HepG2 (cell line): ENCODE measurements around the gene MIDN. TPM values are rescaled to one million over a fixed set of nuclear protein-coding genes. Genes with fewer than 3 reads are reported as not detected.
A peak's percentile ranks its signal among the peaks of the same experiment; 100 is the strongest.

Source experiments
- ATF1 ChIP-seq: IDR thresholded peaks from 2 replicates; pipeline ENCODE4 v1.6.1; 2016; ENCODE audit warnings: mild to moderate bottlenecking, control low read depth
- BRD4 ChIP-seq: sonication (generic); formaldehyde crosslinking; IDR thresholded peaks from 2 replicates; pipeline ENCODE4 v1.4.0; 2020; ENCODE audit warnings: missing genetic modification reagents
- CCDC6 ChIP-seq: sonication (generic); formaldehyde crosslinking; IDR thresholded peaks from 2 replicates; pipeline ENCODE4 v1.8.1; 2022; ENCODE audit warnings: mild to moderate bottlenecking, missing genetic modification reagents, moderate library complexity
- CHCHD3 ChIP-seq: sonication (generic); formaldehyde crosslinking; IDR thresholded peaks from 2 replicates; pipeline ENCODE4 v1.8.0; 2022; ENCODE audit warnings: mild to moderate bottlenecking, missing genetic modification reagents, moderate library complexity
- ESRRA ChIP-seq: sonication (generic); formaldehyde crosslinking; IDR thresholded peaks from 2 replicates; pipeline ENCODE4 v1.5.1; 2020; ENCODE audit warnings: mild to moderate bottlenecking, low read depth, missing genetic modification reagents
- GATAD2A ChIP-seq: IDR thresholded peaks from 2 replicates; pipeline ENCODE4 v1.6.1; 2016
- GLMP ChIP-seq: sonication (generic); formaldehyde crosslinking; IDR thresholded peaks from 2 replicates; pipeline ENCODE4 v1.9.0; 2021; ENCODE audit warnings: missing genetic modification reagents, mild to moderate bottlenecking, borderline replicate concordance
- HOXA5 ChIP-seq: sonication (generic); formaldehyde crosslinking; IDR thresholded peaks from 2 replicates; pipeline ENCODE4 v1.4.0; 2020; ENCODE audit warnings: missing genetic modification reagents
- IRX3 ChIP-seq: sonication (generic); formaldehyde crosslinking; IDR thresholded peaks from 2 replicates; pipeline ENCODE4 v1.8.1; 2023; ENCODE audit warnings: mild to moderate bottlenecking, low read depth, missing genetic modification reagents, borderline replicate concordance
- NCOA5 ChIP-seq: sonication (generic); formaldehyde crosslinking; IDR thresholded peaks from 2 replicates; pipeline ENCODE4 v1.4.0; 2020; ENCODE audit warnings: missing genetic modification reagents
- NR3C1 ChIP-seq: sonication (generic); formaldehyde crosslinking; IDR thresholded peaks from 2 replicates; pipeline ENCODE4 v1.4.0; 2020; ENCODE audit warnings: missing genetic modification reagents
- RFX5 ChIP-seq: IDR thresholded peaks from 2 replicates; pipeline ENCODE4 v1.6.1; 2011; ENCODE audit warnings: low read depth, low read length, improper control_type of control experiment
- RXRA ChIP-seq: sonication (generic); formaldehyde crosslinking; IDR thresholded peaks from 2 replicates; pipeline ENCODE4 v1.5.1; 2020; ENCODE audit warnings: missing genetic modification reagents
- SKIL ChIP-seq: sonication (generic); formaldehyde crosslinking; IDR thresholded peaks from 2 replicates; pipeline ENCODE4 v1.8.0; 2022; ENCODE audit warnings: missing genetic modification reagents, mild to moderate bottlenecking, moderate library complexity, borderline replicate concordance
- STAG1 ChIP-seq: sonication (generic); formaldehyde crosslinking; IDR thresholded peaks from 2 replicates; pipeline ENCODE4 v1.4.0; 2020; ENCODE audit warnings: missing genetic modification reagents
- TBX3 ChIP-seq: fragments of 450-650 bp; IDR thresholded peaks from 2 replicates; pipeline ENCODE4 v1.6.1; 2017; ENCODE audit warnings: antibody characterized with exemption, mild to moderate bottlenecking, inconsistent platforms, borderline replicate concordance
- ZBTB7A ChIP-seq: sonication (generic); formaldehyde crosslinking; IDR thresholded peaks from 2 replicates; pipeline ENCODE4 v1.8.0; 2022; ENCODE audit warnings: mild to moderate bottlenecking, missing genetic modification reagents
- ZNF282 ChIP-seq: fragments of 450-650 bp; IDR thresholded peaks from 2 replicates; pipeline ENCODE4 v1.6.1; 2018; ENCODE audit not compliant: partially characterized antibody
- ZNF317 ChIP-seq: sonication (generic); formaldehyde crosslinking; IDR thresholded peaks from 2 replicates; pipeline ENCODE4 v1.5.0; 2020; ENCODE audit warnings: mild to moderate bottlenecking, missing genetic modification reagents
- ZNF333 ChIP-seq: sonication (generic); formaldehyde crosslinking; IDR thresholded peaks from 2 replicates; pipeline ENCODE4 v1.4.0; 2020; ENCODE audit warnings: mild to moderate bottlenecking, missing genetic modification reagents, borderline replicate concordance
- ZNF547 ChIP-seq: sonication (generic); formaldehyde crosslinking; IDR thresholded peaks from 2 replicates; pipeline ENCODE4 v1.5.1; 2020; ENCODE audit warnings: mild to moderate bottlenecking, missing genetic modification reagents
- polyA plus RNA-seq, 8 experiments: library from polyadenylated mRNA; depleted of rRNA in 3 of 8; stranded (reverse) in 7 of 8; unstranded in 1 of 8; fragments of >200 nt; fragmentation: Illumina TruSeq in 4 of 8; extraction: Trizol in 4 of 8; gene quantifications; 2 replicates each; pipeline versions ENCODE4 v1.2.1 to v1.2.3, GENCODE V29; 2011 to 2016; ENCODE audit warnings: low read depth in 4 of 8, missing spikeins in 1 of 8, mixed read lengths in 1 of 8; ENCODE audit not compliant: insufficient read depth in 1 of 8
- total RNA-seq, 5 experiments: library from RNA; depleted of rRNA; stranded (reverse); fragments of >200 nt; fragmentation: Illumina TruSeq; extraction: Trizol; gene quantifications; 2 replicates each; pipeline ENCODE4 v1.2.3, GENCODE V29; 2016; ENCODE audit warnings: low read depth in 1 of 5
- TF ChIP-seq, protein P1 (sequence below): sonication (generic); formaldehyde crosslinking; IDR thresholded peaks from 2 replicates; pipeline ENCODE4 v1.4.0; 2020; ENCODE audit warnings: missing genetic modification reagents, borderline replicate concordance
- TF ChIP-seq, protein P2 (sequence below): sonication (generic); formaldehyde crosslinking; IDR thresholded peaks from 2 replicates; pipeline ENCODE4 v1.4.0; 2020; ENCODE audit warnings: missing genetic modification reagents

MIDN gene
- total and polyA plus RNA-seq, 2 of the 13 experiments (the other 11 are each of a cell fraction or from before 2014, with no cell fraction given): 8.4 to 18.0 TPM

DNA sequence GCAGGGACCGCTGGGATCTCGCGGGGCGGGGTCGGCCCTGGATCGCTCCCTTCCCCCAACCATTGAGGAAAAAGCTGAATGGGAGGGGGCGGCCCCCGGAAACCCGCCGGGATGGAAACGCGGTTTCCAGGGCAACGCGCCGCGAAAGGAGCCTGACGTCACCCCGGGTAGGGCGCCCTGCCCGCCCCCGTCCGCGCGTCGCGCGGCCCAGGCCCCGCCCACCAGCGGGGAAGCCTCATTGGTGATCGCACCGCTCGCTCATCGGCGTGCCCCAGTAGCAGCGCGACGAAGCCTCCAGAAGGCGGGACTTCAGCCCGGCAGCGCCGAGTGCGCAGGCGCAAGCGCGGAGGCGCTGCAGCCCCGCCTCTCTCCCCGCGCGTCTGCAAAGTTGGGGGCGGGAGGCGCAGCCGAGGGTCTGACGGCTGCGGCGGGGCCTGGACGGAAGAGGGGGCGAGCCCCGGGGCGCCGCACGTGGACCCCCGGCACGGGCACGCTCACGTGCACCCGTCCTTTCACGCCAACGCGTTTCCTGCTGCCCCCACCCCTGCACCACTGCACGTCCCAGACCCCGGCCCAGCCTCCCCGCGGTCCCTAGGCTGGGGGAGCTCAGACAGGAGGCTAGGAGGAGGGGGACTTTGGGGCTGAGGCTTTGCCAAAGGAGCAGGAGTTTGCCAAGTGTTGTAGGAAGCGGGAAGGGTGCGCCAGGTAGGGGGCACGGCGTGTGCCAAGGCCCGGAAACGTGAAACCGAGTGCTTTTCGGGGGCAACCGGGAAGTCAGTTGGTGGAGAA lies 12.6 kb downstream of the MIDN start (continued):
- TF ChIP-seq RXRA (CRISPR knock-in tag) (no peak), GATAD2A (no peak), CCDC6 (CRISPR knock-in tag) (no peak), ZNF547 (CRISPR knock-in tag) (no peak), TBX3 (no peak), NCOA5 (CRISPR knock-in tag) (no peak), ATF1 (no peak), ZNF333 (CRISPR knock-in tag) (no peak), ZNF317 (CRISPR knock-in tag) (no peak), CHCHD3 (CRISPR knock-in tag) (no peak), ESRRA (CRISPR knock-in tag) (no peak), SKIL (no peak; the same call in 1 of the 2 replicates), RFX5 (0 out of 2 replicates have a peak, but pooled peaks have one; percentile 20), STAG1 (CRISPR knock-in tag) (no peak), HOXA5 (no peak; the same call in 1 of the 2 replicates), GLMP (CRISPR knock-in tag) (no peak), ZNF282 (no peak), BRD4 (CRISPR knock-in tag) (peak; percentile 48; the same call in 1 of the 2 replicates), NR3C1 (CRISPR knock-in tag) (no peak), ZBTB7A (CRISPR knock-in tag) (no peak; the same call in 1 of the 2 replicates), IRX3 (CRISPR knock-in tag) (no peak)
- TF ChIP-seq, protein P1, sequence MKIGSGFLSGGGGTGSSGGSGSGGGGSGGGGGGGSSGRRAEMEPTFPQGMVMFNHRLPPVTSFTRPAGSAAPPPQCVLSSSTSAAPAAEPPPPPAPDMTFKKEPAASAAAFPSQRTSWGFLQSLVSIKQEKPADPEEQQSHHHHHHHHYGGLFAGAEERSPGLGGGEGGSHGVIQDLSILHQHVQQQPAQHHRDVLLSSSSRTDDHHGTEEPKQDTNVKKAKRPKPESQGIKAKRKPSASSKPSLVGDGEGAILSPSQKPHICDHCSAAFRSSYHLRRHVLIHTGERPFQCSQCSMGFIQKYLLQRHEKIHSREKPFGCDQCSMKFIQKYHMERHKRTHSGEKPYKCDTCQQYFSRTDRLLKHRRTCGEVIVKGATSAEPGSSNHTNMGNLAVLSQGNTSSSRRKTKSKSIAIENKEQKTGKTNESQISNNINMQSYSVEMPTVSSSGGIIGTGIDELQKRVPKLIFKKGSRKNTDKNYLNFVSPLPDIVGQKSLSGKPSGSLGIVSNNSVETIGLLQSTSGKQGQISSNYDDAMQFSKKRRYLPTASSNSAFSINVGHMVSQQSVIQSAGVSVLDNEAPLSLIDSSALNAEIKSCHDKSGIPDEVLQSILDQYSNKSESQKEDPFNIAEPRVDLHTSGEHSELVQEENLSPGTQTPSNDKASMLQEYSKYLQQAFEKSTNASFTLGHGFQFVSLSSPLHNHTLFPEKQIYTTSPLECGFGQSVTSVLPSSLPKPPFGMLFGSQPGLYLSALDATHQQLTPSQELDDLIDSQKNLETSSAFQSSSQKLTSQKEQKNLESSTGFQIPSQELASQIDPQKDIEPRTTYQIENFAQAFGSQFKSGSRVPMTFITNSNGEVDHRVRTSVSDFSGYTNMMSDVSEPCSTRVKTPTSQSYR (CRISPR knock-in tag): no peak
- TF ChIP-seq, protein P2, sequence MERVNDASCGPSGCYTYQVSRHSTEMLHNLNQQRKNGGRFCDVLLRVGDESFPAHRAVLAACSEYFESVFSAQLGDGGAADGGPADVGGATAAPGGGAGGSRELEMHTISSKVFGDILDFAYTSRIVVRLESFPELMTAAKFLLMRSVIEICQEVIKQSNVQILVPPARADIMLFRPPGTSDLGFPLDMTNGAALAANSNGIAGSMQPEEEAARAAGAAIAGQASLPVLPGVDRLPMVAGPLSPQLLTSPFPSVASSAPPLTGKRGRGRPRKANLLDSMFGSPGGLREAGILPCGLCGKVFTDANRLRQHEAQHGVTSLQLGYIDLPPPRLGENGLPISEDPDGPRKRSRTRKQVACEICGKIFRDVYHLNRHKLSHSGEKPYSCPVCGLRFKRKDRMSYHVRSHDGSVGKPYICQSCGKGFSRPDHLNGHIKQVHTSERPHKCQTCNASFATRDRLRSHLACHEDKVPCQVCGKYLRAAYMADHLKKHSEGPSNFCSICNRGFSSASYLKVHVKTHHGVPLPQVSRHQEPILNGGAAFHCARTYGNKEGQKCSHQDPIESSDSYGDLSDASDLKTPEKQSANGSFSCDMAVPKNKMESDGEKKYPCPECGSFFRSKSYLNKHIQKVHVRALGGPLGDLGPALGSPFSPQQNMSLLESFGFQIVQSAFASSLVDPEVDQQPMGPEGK: peak; percentile 86
